Prostate gland (tissue), 2 donors: ENCODE data around the gene CRAT. TPM values are rescaled to one million over a fixed set of nuclear protein-coding genes. Genes with fewer than 3 reads are reported as not detected.

Experiments used
- DNase-seq: peaks from one replicate; pipeline ENCODE4 v3.0.0-alpha.2; 2019; ENCODE audit warnings: low spot score
- H3K27ac ChIP-seq, 2 donors: fragments of 200-600 bp; sonication (generic); 2 replicates each; pipeline ENCODE4 v1.5.1; 2017 to 2019
- H3K27me3 ChIP-seq: fragments of 200-600 bp; sonication (generic); replicated peaks from 2 replicates; pipeline ENCODE4 v1.5.1; 2019; ENCODE audit not compliant: insufficient read depth
- H3K36me3 ChIP-seq, 2 donors: fragments of 200-600 bp; sonication (generic); 1 replicate in 1 of 2; 2 replicates in 1 of 2; pipeline versions ENCODE4 v1.5.1 to v1.8.1; 2017 to 2019
- H3K4me1 ChIP-seq: fragments of 200-600 bp; sonication (generic); replicated peaks from 2 replicates; pipeline ENCODE4 v1.5.1; 2019
- H3K4me3 ChIP-seq, 2 donors: fragments of 200-600 bp; sonication (generic); 2 replicates each; pipeline ENCODE4 v1.5.1; 2017 to 2019
- H3K9me3 ChIP-seq: fragments of 200-600 bp; sonication (generic); 2 replicates; pipeline ENCODE4 v1.5.1; 2017
- CTCF ChIP-seq, 4 experiments: fragments of 200-600 bp in 2 of 4; fragments of 450-650 bp in 2 of 4; sonication (generic) in 2 of 4; IDR thresholded peaks; 1 replicate in 3 of 4; 2 replicates in 1 of 4; pipeline ENCODE4 v1.5.1; 2016 to 2019; ENCODE audit warnings: antibody characterized with exemption in 4 of 4, mild to moderate bottlenecking in 2 of 4, moderate library complexity in 2 of 4
- POLR2A ChIP-seq: fragments of 450-650 bp; IDR thresholded peaks from one replicate; pipeline ENCODE4 v1.6.1; 2016; ENCODE audit warnings: antibody characterized with exemption, mild to moderate bottlenecking
- POLR2AphosphoS5 ChIP-seq: sonication (generic); formaldehyde crosslinking; IDR thresholded peaks from one replicate; pipeline ENCODE4 v1.6.1; 2017; ENCODE audit warnings: antibody characterized with exemption
- WGBS: methylation state at CpG from one replicate; pipeline ENCODE4 v1.1.5; 2018; 5-methylcytosine and 5-hydroxymethylcytosine counted together
- intact Hi-C: fragments of 100-400 bp; cut with DNase I; formaldehyde crosslinking; loops from one replicate; pipeline ENCODE4 v1.14.2; 2022
- total RNA-seq, 2 donors: library from RNA; depleted of rRNA; stranded (reverse); fragments of >200 nt; gene quantifications; one replicate each; pipeline ENCODE4 v1.1.0, GENCODE V29; 2016

Gene CRAT
- total RNA-seq, 2 donors from 2014 or later: 59.8 to 98.3 TPM

GRCh38 chr9:129102791-129103594 is 7.6 kb downstream of the CRAT start:
- H3K27ac ChIP-seq: no peak overlapping the region
- 49% methylated on average over 14 of the region's 14 CpGs for WGBS
- no peaks in the 10 kb centered on the region for H3K9me3 ChIP-seq
- DNase-seq: no peak
- no peaks in the 10 kb centered on the region for H3K27me3 ChIP-seq
- peaks cover 0 to 5% of the 10 kb centered on the region in 2 donors for H3K36me3 ChIP-seq
- no peaks in the 10 kb centered on the region for H3K4me1 ChIP-seq
- H3K4me3 ChIP-seq: no peak overlapping the region
- peak; percentile 6 for TF ChIP-seq POLR2A
- peak in 2 of 4 experiments; percentile 47 to 68 for TF ChIP-seq CTCF (IDR thresholded peaks at IDR 0.05)
- no peak for TF ChIP-seq POLR2AphosphoS5
- intact Hi-C loops: no loop called here

- Histone ChIP-seq H3K36me3 (peaks cover 0 to 5% of the 10 kb centered on the region in 2 donors), H3K27me3 (no peaks in the 10 kb centered on the region), H3K4me3 (no peak overlapping the region), H3K9me3 (no peaks in the 10 kb centered on the region), H3K27ac (no peak overlapping the region), H3K4me1 (no peaks in the 10 kb centered on the region)
- 87% methylated on average over 13 of the region's 13 CpGs for whole genome bisulfite sequencing
- no peak for DNase-seq
- no peak for TF ChIP-seq POLR2AphosphoS5
- no peak for TF ChIP-seq CTCF (IDR thresholded peaks at IDR 0.05)
- no peak for TF ChIP-seq POLR2A
- intact Hi-C loops: no loop called here
Observed at GRCh38 chr9:129102095-129102525, 8.5 kb downstream of the CRAT start.

- DNase-seq: no peak
- WGBS: 89% methylated on average over 7 of the region's 7 CpGs
- H3K27me3 ChIP-seq: no peaks in the 10 kb centered on the region
- intact Hi-C loops: no loop called here
- H3K4me1 ChIP-seq: no peaks in the 10 kb centered on the region
- H3K4me3 ChIP-seq: no peak overlapping the region
- H3K27ac ChIP-seq: no peak overlapping the region
- no peaks in the 10 kb centered on the region for H3K9me3 ChIP-seq
- peaks cover 2 to 5% of the 10 kb centered on the region in 2 donors for H3K36me3 ChIP-seq
- TF ChIP-seq CTCF (IDR thresholded peaks at IDR 0.05): no peak
- TF ChIP-seq POLR2AphosphoS5: no peak
- TF ChIP-seq POLR2A: no peak
Observed at GRCh38 chr9:129101279-129101678, 9.3 kb downstream of the CRAT start.

- no peaks in the 10 kb centered on the region for H3K4me1 ChIP-seq
- intact Hi-C loops: no loop called here
- no peak for TF ChIP-seq POLR2A
- TF ChIP-seq POLR2AphosphoS5: no peak
- TF ChIP-seq CTCF (IDR thresholded peaks at IDR 0.05): no peak
- 69% methylated on average over 28 of the region's 28 CpGs for WGBS
- no peak overlapping the region for H3K27ac ChIP-seq
- H3K4me3 ChIP-seq: no peak overlapping the region
- DNase-seq: no peak
- H3K36me3 ChIP-seq: peaks cover 5% of the 10 kb centered on the region in 2 donors
- no peaks in the 10 kb centered on the region for H3K27me3 ChIP-seq
- no peaks in the 10 kb centered on the region for H3K9me3 ChIP-seq
Observed at GRCh38 chr9:129100383-129101169, 10.0 kb downstream of the CRAT start.
